ENCODE results near the gene POM121L2.
"Not testable (repeated sequence)": the region's sequence is repeated elsewhere in the genome, so short reads cannot be mapped to it uniquely, and the experiment has no call there.

POM121L2 gene

DNA sequence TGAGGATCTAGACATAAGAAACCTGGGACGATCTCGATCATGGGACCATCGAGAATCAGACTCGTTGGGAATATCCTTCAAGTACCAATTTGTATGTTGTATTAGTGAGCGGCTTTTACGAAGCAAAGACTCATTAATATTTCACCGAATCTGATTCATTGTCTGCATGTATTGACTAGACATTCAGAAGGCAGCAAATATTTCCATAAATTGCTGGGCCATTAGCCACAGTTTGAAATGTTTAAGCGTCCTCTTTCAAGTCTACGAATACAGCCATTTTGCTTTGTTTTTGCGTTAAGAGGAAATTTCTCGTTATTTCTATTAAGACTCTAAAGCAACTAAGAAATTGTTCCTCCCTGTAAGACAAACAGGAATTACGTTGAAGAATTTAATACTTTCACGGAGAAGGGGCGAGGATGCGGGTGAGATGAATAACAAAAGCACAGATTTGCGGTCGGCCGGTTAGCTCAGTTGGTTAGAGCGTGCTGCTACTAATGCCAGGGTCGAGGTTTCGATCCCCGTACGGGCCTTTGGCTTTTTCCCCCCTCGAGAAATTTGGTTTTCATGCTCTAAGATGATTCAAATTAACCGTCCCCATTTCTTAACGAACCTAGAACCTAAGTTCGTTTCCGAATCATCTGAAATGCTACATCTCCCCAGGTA is 18.5 kb downstream of the POM121L2 start:
- DNase-seq: peak; percentile 53

- DNase-seq: no peak
Measured at GRCh38 chr6:27290850-27291208, 21.2 kb downstream of the POM121L2 start.

DNA sequence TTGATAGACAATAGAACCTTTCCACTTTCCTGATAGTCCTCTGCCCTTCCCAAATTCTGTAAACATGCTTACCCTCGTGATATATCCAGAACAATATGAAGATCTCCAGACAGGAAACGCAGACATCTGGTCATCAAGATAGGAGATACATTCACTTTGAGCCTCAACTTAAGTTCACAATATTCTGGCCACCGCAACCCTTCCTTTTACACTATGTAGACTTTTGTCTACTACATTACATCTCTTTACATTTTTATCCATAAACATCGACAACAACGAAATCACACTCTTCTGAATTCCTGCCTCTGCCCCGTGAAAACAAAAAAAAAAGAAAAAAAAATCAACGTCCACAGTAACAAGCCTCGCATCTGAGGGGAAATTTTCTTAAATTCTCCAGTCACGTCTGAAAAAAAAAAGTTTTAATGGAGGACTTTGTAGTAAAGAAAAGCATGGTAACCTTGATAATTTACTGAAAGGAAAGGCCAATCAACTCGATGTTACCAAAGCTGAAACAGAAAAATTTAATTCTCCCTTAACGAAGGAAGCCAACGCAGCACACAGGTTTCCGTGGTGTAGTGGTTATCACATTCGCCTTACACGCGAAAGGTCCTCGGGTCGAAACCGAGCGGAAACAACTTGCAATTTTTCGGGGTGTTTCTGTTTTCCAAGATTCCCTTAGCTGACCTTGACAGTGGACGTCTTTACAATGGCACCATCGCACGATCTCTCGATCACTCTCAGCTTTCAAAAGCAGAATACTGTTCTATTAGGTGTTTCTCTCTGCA is 21.8 kb downstream of the POM121L2 start:
- DNase-seq: peak; percentile 33

GRCh38 chr6:27288136-27289044 is 23.7 kb downstream of the POM121L2 start:
- DNase-seq: peak; percentile 29

DNA sequence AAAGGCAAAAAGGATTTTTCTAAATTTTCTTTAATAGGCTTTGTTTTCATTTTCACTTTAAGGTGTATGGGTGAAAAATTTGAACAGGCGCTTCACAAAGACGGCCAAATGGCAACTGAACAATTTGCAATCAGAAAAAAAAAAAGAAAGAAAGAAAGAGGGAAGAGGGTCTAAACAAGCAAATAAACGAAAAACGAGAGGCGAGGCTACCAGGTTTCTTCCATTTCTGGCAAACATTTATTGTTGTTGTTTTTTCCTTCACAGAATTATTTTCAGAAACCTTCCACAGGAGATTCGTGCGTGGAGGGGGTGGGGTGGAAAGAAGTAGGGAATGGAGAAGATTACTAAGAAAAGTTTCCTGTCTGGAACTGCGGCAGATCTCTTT is 24.3 kb downstream of the POM121L2 start:
- DNase-seq: no peak

DNA sequence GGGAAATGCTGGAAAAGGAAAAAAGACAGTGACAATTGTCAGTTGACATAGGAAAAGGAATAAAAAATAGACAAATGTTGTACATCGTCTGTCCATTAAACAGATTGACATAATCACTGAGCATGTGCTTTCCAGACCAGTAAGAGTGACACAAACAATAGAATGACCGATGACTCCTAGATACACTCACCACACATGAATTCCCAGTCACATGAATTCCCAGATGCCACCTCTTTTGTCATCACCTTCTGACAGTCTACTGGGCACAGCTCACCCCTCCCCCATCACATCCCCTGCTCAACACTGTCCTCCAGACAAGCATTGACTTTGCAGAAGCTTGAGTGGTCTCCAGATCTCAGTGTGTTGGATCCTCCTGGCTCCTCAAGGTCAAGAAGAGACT is 25.9 kb downstream of the POM121L2 start:
- DNase-seq: no peak

GRCh38 chr6:27283279-27283678 is 28.8 kb downstream of the POM121L2 start:
- no peak for DNase-seq

DNA sequence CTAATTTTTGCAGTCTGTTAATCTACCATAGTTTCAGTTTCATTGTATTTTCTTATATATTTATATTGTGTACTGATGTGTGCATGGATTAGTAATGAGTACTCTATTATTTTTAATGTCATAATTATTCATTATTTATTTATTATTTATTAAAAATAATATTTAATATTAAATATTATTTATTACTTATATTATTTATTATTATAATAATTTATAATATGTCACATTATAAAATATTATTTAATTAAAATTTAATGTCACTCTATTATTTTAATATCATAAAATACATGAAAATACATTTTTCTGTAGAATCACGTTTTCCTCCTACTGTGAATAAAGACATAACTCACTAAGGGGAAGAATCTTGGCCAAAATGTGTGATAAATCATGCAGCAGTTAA is 30.5 kb downstream of the POM121L2 start:
- no peak for DNase-seq

DNA sequence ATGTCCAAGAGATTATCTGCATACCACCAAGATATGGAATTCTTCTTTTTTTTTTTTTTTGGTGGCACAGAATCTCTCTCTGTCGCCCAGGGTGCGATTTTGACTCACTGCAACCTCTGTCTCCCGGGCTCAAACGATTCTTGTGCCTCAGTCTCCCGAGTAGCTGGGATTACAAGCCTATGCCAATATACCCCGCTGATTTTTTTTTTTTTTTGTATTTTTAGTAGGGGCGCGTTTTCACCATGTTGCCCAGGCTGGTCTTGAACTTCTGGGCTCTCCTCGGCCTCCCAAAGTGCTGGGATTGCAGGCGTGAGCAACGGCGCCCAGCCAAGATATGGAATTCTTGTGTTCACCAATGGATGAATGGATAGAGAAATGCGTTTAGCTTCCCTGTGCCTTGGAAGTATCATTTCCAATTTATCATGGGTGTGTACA is 31.0 kb downstream of the POM121L2 start:
- DNase-seq: peak; percentile 39

GRCh38 chr6:27280540-27281000 is 31.5 kb downstream of the POM121L2 start:
- peak; percentile 66 for DNase-seq

- DNase-seq: peak; percentile 66
Measured at GRCh38 chr6:27280064-27280539, 32.0 kb downstream of the POM121L2 start.

GRCh38 chr6:27279513-27280063 is 32.5 kb downstream of the POM121L2 start:
- no peak for DNase-seq

- peak; percentile 16 for DNase-seq
Measured at GRCh38 chr6:27275025-27275956, 36.8 kb downstream of the POM121L2 start.

DNA sequence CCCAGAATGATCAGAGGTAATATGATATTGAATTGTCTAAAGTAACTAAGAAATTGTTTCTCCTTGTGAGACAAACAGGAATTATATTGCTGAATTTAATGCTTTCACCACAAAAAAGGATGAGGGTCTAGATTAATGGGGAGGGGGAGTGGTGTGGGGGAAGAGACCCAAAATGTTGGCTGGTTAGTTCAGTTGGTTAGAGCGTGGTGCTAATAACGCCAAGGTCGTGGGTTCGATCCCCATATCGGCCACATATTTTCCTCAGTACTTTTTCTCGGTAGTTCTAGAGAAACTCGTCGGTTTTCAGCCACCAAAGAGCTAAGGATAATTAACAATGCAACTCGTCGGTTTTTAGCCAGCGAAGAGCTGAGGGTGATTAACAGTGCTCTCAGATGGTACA is 38.3 kb downstream of the POM121L2 start:
- DNase-seq: no peak

DNA sequence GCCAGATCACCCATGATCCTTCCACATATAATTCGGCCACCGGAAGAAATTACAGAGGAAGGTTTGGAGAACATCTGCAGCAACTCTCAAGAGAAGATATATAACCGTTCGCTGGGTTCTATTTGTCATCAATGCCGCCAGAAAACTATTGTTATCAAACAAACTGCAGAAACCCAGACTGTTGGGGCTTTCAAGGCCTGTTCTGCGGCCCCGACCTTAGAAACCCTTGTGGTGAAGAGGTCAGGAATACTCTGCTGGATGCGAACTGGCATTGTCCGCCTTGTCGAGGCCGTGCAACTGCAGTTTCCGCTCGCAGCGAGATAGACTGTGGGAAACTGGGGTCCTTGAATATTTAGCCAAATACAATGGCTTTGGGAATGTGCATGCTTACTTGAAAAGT is 43.3 kb downstream of the POM121L2 start:
- no peak for DNase-seq

DNA sequence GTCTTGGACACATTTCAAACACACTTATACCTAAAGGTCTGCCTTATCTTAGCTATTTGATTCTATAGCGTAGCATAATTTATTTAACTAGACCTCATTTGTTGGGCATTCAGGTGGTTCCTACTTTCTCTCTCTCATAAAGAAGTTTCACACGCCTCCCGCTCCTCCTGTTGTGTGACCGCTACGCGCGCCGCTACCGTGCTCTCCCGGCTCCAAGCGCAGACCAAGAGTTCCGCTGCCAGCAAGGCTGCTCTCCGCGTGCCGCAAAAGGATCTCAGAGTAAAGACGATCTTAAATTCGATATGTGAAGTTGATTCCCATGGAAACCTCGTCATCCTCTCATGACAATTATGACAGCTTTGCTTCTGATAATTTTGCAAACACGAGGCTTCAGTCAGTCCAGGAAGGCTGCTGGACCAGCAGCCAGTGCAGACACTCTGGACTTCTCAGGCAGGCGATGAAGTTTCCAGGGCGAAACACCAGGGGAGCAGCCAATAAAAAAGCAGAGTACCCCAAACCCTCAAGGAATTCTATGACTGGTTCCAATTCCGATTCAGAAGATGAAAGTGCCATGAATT is 44.1 kb downstream of the POM121L2 start:
- no peak for DNase-seq

- not testable (repeated sequence) for DNase-seq
Measured at GRCh38 chr6:27267003-27267402, 45.1 kb downstream of the POM121L2 start.

GRCh38 chr6:27263886-27264285 is 48.2 kb downstream of the POM121L2 start:
- DNase-seq: no peak

- no peak for DNase-seq
Measured at GRCh38 chr6:27260836-27261375, 51.2 kb downstream of the POM121L2 start.

DNA sequence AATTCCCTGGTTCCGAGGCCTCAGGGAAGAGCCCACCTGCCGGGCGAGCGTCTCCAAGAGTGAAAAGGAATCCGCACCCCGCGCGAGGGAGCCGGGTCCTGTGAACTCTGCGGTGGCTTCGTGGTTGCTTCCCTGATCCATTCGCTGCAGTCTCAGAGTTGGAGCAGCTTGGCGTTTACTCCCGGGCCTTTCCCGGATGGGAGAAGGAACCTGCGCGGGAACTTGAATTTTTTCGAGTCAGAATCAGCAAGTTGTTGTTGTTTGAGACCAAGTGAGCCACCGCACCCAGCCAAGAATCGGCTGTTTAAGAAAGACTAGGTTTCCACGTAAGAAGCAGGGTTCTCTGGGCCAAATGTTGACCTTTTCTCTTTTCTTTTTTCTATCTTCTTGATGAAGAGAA is 51.7 kb downstream of the POM121L2 start:
- DNase-seq: no peak
